ENCODE measurements around the gene LRMDA.
"Not testable (repeated sequence)": the region's sequence is repeated elsewhere in the genome, so short reads cannot be mapped to it uniquely, and the experiment has no call there.

LRMDA gene

DNA sequence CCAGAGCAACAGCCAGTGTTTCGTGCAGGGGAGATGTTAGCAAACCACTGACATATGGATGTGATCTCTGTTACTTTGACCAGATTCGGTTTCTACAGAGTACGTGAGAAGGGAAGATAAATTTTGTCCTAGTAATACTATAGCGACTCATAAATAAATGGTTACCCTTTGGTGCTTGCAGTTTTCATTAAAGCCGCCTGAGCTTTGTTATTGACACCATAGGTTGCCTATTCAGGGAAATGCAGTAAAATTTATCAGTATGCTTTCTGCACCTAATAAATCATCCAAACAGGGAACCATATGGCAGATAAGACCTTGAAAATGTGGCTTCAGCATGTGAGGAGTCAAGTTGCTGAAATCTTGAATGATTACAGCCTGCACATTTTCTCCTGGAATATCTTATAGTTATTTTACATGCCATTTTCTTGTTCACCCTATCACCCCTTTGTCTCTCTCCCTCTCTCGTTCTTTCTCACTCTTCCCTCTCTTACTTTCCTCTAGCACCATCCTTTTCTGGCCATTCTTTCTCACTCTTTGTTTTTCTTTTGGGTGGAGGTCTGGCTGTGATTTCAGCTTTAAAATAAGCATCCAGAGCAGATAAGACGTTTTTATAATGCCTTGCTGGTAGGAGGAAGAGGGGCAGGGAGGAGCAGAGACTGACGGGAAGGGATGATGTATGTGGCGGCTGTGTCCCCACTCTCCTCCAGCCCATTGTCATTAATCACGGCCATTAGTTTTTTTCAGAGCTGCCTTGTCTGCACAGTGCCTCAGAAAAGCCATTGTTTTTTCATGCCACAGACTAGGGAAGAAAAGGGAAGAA is 182.5 kb downstream of the LRMDA start:
- DNase-seq (ENCODE audit: low read depth), result no peak

DNA sequence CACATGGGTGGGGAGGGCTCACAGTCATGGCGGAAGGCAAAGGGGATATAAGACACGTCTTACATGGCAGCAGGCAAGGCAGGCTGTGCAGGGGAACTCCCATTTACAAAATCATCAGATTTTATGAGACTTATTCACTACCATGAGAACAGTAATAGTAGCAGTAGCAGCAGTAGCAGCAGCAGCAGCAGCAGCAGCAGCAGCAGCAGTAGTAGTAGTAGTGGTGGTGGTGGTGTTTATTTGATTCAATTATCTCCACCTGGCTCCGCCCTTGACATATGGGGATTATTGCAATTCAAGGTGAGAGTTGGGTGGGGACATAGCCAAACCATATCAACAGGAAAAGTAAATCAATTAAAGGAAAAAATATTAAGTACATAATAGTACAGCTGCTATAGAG is 184.7 kb downstream of the LRMDA start:
- DNase-seq (ENCODE audit: low read depth), result no peak

DNA sequence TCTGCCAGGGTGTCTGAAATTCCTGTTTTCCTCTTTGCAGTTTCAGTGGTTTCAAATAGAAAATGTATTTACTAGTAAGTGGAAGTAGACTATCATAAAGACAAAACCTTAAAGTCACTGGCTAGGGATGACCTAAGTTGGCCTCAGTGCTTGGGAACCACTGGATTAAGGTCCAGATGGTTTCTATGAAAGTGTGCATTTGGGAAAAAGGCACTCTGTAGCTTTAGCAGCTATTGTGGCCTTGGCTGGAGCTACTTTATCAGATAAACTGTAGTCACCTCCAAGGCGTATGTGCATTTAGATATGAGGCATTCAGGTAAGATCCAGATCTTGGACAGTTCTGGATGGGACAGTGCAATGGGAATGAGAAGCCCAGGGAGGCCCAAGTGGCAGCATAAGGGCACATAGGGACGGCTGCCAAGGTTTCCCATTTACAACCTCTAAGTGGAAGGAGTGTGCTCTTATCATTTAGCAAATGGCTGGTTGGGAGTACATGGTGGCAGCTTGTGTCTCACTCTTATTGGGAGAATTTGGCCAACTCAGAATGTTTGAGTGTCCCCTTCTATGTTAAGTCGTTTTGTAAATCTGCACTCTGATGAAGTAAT is 185.6 kb downstream of the LRMDA start:
- DNase-seq (ENCODE audit: low read depth), result no peak

DNA sequence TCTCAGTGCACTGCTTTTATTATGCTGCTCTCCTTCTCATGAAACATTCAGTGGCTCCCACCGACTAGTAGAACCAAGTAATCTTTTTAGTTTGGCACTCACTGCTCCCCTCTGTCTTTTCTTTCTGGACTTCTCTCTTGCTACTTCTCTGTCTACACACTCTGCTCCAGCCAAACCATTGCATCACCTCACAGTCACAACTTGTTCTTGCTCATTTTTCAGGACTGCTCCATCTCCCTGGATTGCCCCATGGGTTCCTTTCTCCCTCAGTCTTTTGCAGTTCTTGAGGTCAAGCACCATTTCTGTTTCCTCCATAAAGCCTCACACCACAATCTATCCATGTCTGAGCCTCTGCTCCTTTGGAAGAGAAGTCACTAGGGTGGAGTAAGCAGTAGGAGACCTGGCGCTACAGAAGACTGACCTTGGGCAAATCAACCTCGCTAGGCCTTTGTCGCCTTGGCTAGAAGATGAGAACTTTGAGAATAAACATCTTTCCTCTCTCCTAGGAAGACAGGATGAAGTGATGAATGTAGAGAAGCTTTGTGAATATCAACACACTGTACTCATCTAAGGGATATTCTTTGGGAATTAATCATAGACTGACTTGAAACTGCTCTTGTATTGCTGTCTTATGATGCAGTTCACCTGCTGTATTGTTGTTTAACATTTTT is 186.2 kb downstream of the LRMDA start:
- DNase-seq (ENCODE audit: low read depth), result no peak

DNA sequence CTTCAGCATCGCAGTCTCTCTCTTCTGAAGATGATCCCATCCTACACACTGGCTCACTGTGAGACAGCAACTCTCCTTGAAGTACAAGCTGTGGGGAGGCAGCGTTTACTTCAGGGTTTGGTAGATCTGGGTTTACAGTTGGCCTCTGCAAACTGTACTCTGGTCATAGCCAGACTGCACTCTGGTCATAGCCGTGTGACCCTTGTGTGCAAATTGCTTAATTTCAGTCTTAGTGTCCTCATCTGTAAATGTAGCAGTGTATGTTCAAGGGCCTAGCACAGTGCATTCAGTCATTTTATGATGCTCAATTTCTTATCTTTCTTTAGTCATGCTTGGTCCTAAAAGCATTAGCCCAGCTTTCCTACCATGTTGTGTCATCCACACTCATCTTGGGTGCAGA is 188.2 kb downstream of the LRMDA start:
- no peak for DNase-seq (ENCODE audit: low read depth)

DNA sequence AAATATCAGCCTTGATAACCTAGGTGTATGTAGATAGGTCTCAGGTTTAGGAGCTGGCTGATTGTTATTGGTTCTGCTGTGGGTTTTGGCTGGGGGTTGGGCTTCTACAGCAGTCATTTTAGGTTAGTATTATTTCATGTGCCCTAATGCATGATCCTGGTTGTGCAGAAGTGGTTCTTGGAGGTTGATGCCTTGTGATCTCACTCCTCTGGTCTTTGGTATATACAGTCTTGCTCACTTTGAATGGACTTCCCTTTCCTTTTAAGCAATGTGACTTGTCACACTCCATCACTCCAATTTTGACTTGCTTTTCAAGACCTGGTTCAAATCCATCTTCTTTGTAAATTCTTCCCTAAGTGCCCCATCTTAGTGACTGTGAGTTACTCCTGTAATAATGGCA is 188.9 kb downstream of the LRMDA start:
- no peak for DNase-seq (ENCODE audit: low read depth)

DNA sequence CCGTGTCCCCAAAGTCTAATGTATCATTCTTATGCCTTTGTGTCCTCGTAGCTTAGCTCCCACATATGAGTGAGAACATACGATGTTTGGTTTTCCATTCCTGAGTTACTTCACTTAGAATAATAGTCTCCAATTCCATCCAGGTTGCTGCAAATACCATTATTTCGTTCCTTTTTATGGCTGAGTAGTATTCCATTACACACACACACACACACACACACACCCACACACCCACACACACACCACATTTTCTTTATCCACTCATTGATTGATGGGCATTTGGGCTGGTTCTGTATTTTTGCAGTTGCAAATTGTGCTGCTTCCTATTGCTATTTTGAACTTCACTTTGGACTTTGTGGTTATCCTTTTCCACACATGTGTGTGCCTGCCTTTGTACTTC is 189.6 kb downstream of the LRMDA start:
- not testable (repeated sequence) for DNase-seq (ENCODE audit: low read depth)

DNA sequence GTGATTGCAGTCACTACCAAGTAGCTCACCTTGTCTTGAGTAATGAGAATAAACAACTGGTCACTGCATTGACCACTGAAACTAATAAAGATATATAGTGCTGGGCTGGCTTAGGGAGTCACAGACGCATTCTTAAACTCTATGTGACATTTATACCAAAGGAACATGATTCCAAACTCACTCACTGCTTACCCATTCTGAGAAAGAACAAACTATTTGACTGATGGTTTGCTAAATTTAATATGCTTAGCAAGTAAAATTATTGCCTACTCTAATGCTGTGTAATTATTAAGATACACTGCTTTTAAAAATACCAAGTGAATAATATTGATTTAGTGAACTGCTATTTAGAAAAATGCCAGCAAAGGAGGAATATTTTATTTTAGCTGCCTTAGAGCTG is 191.1 kb downstream of the LRMDA start:
- DNase-seq (ENCODE audit: low read depth), result no peak

DNA sequence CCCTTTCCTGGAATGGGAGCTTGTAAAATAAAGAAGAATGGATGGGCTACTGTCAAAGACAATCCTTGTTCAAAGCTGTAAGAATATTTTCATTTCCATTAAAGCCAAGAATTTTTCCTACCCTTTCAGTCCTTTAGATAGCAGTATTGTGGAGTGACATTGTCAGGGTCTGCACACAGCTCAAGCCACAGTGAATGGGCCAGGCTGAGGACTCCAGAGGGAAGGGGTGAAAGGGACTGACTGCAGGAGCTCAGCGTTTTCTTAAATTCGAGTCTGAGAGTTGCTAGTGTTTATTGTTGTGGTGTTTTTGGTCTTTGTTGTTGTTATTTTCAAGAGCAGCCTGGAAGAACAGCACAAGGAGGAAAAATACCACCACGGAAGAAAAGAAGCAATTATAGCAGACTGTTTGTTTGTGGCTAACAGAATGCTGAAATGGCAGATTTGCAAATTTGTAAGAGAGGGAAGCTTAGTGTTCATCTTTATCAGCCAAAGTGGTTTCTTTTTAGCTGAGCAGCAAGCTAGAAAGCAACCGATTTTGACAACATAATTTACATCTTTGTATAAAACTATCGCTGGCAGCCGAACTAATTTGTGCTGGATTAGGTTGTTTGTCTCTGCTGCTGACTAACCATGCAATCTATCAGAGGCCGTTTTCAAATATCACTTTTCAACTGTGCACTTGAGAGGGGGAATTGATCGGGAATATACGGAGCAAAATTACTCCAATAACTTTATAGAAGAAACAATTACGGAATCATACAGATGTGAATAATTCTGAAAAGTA is 192.1 kb downstream of the LRMDA start:
- DNase-seq (ENCODE audit: low read depth), result no peak

DNA sequence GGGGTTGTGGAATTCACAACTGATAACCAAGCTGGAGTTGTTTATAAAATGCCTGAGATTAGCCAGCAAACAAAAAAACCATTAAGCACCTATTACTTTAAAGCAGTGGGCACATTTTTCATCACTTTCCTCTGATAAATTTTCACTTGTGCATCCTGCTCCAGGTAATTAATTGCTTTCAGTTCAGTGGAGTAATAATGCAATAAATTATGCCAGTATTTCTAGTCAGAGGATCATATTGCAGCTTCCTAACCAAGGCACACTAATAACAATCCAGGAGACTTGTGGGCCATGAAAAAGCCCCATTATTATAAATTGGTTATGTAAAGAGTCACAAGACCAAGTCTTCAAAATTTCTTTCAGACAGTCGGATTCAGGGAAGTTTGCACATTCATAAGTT is 193.2 kb downstream of the LRMDA start:
- DNase-seq (ENCODE audit: low read depth), result no peak

DNA sequence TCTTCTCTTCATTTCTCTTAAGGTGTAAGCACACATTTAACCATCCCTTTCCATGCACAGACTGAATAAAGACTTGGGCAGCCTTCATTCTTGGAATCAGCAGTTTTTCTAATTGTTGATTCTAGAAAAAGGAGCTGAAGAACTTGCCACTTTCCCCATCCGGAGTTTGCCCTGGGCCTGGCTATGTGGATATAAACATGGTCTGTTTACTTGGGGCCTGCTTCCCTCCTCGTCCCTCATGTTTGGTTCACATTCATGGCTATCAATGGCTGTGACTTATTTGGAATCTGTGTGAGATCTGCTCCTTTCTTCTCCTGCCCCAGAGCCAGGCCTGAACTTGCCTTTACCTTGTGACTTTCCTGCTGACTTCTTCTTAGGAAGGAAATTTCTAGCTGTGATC is 199.3 kb downstream of the LRMDA start:
- no peak for DNase-seq (ENCODE audit: low read depth)

DNA sequence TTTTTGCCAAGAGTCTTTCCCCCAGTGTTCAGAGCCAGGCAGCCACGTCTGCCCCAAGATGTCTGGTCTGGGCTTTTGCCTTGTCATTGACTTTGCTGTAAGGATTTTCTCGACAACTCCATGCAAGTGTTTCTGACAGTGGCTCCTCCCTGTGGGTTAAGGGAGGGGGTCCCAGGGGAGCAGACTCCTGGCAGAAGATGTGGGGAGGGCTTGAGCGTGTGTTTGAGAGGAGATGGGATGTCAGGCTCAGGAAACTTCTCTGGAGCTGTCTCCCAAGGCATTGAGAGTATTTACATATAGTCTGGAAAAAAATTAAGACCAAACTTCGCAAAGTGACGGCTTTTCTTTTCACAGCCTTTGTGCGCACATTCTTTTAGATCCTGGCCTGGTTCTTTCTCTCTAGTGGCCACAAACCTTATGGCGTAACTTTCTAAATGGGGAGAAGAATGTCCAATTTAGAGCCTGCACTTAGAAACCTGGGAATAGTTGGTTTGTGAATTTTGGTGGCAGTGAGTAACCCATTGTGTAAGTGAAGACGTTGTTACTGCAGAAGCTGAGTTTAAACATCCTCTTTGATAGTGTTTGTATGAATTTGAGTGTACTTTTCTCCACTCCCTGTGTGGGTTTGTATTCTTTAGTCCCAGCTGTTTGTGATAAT is 201.5 kb downstream of the LRMDA start:
- DNase-seq (ENCODE audit: low read depth), result no peak

DNA sequence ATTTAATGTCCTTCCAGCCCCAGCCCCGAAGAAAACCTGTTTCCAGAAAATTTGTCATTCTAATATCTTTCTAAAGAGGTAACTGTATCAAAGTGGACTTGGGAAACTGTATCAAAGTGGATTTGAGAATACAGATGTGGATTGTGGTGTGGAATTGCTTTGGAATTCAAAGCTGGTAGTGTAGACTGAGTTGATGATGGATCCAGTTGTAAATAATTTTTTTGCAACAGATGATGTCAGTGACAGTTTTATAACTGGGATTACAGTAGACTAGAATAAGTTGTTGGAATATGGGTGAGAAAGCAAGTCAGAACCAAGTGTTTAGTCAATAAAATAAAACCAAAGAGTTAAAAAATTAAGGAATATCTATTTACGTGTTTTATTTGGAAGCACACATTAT is 202.1 kb downstream of the LRMDA start:
- DNase-seq (ENCODE audit: low read depth), result no peak

DNA sequence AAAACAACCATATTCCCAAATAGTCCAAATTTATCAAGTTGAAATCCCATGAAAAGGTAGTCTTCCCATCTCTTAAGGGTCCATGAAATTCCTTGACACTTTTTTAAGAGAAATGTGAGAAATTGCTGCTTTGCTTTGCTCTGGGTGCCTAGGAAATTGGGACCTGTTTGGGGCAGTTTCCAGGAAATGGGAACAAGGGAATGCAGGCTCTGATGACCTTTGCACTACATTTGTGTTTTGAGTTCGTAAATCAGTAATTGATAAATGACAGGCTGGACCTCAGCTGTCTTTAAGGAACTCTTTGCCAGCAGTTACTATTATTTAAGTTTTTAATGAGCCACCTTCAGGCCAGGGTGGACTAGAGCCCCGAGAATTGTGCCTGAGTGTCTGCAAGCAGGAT is 203.5 kb downstream of the LRMDA start:
- DNase-seq (ENCODE audit: low read depth), result no peak

DNA sequence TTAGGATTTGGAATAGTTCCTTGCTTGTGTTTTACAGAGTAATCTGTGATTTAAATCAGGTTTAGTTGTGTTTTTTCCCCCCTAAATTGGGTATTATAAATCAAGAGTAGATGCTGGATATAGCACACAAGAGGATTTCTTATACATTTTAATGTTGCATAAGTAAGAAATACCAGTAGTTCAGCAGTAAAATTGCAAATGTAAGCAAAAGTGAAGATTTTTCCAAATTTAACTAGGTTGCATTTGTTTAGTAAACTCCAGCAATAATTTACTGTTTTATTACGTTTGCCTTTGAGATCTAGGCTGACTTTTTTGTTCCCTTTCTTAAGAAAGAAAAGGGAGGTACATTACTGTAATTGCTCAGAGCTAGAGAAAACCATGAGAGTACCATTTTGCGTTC is 207.3 kb downstream of the LRMDA start:
- DNase-seq (ENCODE audit: low read depth), result no peak

DNA sequence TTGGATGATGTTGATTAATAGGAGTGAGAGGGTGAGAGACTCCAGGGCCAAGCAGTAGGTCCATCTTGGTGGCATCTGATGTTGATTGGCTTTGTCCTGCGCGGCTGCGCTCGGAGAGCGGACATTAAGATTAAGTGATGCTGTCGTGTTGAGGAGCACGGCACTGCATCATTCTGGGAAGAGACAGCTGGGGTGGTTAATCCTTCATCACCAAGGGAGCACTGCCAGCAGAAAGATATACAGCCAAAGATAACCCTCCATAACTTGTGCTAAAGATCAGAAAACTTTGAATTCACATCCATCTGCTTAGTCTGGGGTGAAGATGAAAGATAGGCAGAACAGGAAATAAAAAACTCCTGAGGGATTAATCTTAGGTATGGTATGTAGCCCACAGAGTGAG is 208.3 kb downstream of the LRMDA start:
- no peak for DNase-seq (ENCODE audit: low read depth)

DNA sequence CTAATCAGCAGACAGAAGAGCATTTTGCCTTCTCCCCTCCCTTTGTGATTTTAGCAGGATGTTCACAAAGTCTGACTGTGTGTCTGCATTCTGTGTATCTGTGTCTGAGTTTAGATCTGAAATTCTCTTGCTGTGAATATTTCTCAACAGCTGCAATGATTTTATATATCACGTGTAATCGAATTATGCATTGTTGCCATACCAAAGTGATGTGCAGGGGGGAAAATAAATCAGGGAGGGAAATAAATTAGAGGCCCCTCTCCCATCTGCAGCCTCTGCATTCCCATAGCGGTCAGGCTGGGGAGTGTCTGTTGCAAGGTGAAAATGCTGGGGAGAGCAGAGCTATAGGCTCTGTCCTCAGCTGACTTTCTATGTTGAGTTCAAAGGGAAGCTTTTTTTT is 209.0 kb downstream of the LRMDA start:
- no peak for DNase-seq (ENCODE audit: low read depth)

DNA sequence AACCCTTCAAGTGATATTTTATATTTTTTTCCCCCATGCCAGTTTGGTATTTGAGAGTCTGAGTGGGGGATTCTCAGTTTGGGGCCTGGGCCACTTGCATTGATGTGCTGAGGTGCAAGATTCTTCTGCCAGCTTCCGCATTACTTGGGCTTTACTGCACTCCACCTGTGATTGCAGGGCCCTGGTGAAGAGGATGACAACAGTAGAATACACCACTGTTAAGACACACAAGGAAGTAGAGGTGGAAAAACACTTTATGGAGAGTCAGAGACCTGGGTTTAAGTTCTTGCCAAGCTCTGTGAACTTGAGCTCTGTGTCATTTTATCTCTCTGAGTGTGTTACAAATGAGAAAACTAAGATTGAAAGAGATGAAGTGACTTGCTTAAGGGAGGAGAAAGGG is 209.4 kb downstream of the LRMDA start:
- DNase-seq (ENCODE audit: low read depth), result no peak

DNA sequence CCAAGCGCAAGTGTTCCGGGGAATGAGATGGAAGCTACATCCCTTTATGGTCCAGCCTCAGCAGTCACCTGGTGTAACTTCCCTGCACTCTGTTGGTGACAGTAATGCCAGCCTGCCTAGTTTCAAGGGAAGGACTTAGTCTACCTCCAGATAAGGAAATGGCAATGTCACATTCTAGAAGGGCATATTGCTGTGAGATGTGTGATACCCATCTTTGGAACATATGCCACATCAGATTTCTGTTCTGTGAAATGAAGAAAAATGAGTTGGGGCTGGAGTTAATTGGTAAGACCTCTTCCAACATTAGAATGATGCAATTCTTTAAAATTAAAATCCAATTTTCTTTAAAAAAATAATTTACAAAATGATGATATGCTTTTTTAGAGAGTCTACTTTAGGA is 212.0 kb downstream of the LRMDA start:
- DNase-seq (ENCODE audit: low read depth), result no peak

DNA sequence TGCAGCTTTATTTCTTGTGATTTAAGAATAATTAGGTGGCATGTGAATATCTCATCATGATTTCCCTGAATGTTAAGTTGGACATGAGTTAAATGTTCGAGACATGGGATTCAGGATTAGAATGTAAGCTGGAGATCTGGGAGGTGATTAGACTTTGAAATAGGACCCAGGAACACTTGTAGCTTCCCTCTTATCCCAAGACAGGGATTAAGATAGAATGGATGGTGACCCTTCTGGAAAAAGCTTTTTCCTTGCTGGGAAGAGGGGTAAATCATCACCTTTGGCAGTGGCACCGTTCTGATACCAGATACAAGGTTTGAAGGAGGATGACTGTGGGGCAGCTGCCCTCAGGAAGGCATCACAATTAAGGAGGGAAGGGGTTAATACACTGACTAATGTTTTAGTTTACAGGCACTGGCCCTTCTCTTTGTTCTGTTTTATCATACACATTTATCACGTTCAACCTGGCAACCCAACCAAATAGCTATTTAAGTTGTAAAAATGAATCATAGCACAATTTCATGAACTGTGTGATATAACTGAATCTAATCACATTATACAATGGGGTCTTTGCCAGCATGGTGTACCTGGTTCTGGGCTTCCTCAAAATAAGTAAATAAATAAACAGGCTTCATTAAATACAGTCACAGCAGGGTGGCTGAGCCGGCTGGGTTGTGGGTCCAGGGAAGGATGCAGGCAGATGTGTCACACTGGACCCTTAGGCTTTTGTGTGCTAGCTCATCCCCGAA is 212.7 kb downstream of the LRMDA start:
- no peak for DNase-seq (ENCODE audit: low read depth)

DNA sequence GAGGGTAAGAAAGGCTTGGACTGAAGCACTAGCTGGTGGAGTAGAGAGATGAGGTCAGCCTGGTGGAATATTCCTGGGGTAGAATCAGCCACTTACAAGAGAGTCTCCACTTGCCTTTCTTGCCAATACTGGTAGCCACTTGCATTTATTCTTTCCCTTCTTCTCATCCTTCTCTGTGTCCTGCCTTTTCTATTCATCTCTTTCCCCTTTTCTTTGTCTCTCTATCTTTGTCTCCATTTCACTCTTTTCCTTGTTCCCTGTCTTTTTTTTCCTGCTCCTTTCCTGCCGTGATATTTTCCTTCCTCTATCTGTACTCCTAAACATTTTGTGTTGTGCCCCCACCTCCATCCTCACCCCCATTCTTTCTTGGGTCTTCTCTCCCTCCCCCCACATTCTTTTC is 214.3 kb downstream of the LRMDA start:
- no peak for DNase-seq (ENCODE audit: low read depth)
